HuH-7.5 (cell line): ENCODE data around the gene MAP4K3.
"Not testable (repeated sequence)": the region's sequence is repeated elsewhere in the genome, so short reads cannot be mapped to it uniquely, and the experiment has no call there.

Experiments
- DNase-seq: peaks from one replicate; pipeline ENCODE4 v3.0.0; 2011; ENCODE audit warnings: low spot score

Gene MAP4K3

DNA sequence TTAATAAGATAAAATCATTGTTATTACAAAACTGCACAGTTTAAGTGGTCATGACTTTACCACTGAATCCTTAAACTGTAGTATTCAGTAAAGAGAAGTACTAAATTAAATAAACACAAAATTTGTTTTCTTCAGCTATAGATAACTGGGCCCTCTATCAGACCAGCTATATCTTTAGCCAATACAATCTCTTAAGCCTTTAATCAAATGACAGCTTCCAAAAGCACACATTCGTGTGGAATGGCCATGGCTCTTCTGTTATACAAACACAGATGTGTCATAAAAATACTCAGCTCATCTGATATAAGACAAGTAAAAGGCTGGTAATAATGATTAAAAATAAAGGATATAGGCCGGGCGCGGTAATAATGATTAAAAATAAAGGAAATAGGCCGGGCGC is 135.7 kb downstream of the MAP4K3 start:
- DNase-seq = no peak

DNA sequence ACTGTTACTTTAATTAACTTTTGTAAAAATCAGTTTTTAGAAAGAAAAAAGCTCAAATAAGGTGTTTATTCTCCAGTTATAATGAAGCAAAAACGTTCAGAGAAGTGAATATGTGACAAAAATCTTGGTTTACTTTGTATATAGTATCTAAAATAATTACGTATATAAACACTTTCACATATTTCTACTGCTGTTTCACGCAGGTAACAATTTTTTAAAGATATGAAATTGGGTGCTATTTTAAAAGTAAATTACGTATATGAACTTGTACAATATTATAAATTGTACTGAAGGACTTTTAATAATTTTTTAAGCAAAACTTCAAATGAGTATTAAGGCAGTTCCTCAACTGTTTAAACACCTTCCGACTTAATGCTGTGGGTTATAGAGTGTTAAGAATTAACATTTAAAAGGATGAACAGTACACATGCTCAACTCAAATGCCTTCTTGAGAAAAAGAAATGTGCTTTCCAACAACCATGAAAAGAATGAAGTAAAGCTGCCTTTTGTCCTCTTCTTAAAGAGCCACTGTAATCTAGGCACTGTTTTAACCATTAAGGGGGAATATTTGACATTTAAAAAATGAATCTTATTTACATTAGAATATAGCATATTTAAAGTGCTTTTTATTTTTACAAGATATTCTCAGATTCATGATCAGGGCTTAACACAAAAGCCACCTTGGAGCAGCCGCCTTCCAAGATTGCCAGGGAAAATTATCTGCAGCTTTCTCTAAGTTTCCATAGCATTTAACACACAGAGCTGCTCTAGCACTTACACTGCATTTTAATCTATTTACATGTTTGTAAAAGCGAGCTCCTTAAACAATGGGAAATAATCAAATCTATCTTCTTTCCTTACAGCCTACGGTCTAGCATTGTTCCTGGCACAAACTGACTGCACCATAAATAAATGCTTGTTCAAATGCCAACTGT is 136.8 kb downstream of the MAP4K3 start:
- DNase-seq = no peak

GRCh38 chr2:39290433-39290832 is 146.7 kb downstream of the MAP4K3 start:
- DNase-seq = no peak

- no peak for DNase-seq
Observed at GRCh38 chr2:39289609-39290008, 147.5 kb downstream of the MAP4K3 start.

- DNase-seq = no peak
Observed at GRCh38 chr2:39283561-39283960, 153.5 kb downstream of the MAP4K3 start.

DNA sequence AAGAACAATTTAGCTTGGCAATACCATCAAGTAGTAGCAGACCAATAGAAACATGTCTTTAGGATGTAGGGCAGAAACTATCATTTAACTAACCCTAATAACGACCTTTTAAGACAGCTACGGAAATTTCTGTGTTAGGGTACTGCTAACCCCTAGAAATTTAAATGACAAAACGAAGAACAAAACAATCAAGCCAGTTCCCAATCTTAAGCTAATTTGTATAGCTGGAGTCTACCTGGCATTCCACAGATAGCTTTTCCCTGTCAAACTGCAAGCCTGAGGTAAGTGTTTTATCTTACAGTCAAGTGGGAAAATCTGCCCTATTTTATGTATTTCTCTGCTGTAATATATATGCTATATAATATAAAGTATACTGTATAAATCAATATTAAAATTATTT is 155.7 kb downstream of the MAP4K3 start:
- no peak for DNase-seq

DNA sequence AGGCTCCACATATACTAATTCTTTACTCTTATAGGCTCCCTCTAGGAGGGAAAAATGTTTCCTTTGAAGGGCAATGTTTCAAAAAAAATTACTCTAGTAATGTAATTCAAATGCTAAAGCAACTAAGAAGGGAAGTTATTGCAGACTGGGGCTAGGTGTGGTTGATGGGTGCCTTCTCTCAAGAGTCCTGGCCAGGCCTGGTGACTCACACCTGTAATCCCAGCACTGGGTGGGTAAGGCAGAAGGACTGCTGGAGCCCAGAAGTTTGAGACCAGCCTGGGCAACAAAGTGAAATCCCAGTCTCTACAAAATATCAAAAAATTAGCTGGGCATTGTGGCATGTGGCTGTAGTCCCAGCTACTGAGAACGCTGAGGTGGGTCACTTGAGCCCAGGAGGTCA is 162.1 kb downstream of the MAP4K3 start:
- DNase-seq = no peak

DNA sequence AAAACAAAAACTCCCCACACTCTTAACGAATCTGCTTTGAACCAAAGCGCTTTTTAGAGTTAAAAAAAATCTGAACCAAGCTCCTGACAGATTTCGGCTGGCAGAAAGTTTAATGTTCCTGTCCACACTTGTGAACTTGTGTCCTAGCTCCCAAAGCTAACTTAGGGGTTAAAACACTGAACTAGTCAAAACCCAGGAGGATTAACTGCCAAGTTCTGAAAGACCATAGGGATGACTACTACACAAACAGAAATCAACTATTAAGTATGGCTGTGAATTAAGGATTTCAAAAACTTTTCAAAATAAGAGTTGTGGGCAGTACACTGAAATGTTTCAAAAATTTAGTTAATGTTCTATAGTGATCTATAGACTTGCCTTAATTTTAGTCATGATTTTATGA is 167.1 kb downstream of the MAP4K3 start:
- no peak for DNase-seq

- no peak for DNase-seq
Observed at GRCh38 chr2:39266916-39267434, 170.1 kb downstream of the MAP4K3 start.

- DNase-seq = no peak
Observed at GRCh38 chr2:39266139-39266805, 170.8 kb downstream of the MAP4K3 start.

DNA sequence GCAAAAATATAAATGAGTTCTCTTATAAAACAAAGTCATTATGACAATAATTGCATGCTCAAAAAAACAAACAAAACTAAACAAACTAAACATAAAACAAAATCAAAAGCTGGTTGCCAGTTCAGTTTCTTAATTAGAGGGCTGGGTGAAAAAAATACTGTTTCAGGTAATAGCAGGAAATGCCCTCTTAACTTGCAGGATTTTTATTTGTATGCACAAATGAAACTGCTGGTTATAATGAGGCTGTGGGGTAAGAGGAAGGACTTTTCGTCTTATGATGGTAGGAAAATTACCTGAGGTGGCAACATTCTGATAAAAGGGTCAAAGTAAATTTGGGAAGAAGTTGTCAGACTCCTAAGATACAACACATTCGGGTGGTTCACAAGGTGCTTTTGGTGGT is 171.8 kb downstream of the MAP4K3 start:
- no peak for DNase-seq

- DNase-seq = no peak
Observed at GRCh38 chr2:39264733-39265132, 172.4 kb downstream of the MAP4K3 start.

DNA sequence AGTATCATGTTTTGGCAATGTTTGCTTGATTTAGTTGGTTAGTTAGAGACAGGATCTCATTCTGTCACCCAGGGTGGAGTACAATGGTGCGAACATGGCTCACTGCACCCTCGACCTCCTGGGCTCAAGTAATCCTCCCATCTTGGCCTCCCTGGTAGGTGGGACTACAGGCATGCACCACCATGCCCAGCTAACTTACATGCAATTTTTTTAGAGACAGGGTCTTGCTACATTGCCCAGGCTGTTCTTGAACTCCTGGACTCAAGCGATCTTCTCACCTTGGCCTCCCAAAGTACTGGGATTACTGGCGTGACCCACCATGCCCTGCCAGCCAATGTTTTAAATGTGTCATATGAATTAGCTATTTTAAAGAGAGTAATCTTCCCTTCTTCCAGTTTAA is 177.0 kb downstream of the MAP4K3 start:
- no peak for DNase-seq

- no peak for DNase-seq
Observed at GRCh38 chr2:39256040-39256439, 181.0 kb downstream of the MAP4K3 start.

DNA sequence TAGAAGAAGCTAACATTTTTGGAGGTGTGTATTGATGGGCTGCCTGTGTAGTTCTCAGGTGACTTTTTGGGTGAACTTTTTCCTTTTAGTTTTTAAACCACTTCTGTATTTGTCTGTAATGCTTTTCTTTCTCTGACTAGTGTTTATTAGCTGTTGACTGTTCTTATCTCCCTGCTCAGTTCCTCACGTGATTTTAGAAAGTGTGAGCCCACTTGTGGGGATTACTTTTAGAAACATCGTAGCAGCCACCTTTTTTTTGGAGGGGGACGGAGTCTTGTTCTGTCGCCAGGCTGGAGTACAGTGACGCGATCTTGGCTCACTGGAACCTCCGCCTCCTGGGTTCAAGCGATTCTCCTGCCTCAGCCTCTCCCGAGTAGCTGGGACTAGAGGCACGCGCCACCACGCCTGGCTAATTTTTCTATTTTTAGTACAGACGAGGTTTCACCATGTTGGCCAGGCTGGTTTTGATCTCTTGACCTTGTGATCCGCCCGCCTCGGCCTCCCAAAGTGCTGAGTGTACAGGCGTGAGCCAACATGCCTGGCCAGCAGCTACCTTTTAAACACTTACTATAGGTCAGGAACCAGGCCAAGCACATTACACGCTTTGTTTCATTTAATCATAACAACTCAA is 184.1 kb downstream of the MAP4K3 start:
- DNase-seq = no peak

DNA sequence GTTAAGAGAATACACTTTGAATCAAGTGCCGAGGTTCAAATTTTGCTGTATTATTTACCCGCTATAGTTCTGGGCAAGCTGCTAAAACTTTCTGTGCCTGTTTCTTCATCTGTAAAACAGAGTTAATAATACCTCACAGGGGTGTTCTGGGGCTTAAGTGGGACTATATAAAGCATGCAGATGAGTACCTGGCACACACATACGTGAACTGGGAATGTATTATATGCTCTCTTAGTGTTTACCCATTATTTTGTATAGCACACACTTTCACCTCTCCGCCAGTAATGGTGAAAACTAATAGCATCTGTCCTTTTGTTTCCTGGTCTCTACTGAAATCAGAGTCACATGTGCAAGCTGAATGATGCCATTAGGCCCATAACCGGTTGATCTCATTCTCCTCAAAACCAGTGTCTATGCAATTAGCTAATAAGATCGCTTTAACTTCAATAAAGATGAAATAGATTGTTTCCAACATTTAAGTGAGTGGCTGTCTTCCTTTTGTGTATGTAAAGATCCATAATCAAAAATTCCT is 189.5 kb downstream of the MAP4K3 start:
- no peak for DNase-seq

DNA sequence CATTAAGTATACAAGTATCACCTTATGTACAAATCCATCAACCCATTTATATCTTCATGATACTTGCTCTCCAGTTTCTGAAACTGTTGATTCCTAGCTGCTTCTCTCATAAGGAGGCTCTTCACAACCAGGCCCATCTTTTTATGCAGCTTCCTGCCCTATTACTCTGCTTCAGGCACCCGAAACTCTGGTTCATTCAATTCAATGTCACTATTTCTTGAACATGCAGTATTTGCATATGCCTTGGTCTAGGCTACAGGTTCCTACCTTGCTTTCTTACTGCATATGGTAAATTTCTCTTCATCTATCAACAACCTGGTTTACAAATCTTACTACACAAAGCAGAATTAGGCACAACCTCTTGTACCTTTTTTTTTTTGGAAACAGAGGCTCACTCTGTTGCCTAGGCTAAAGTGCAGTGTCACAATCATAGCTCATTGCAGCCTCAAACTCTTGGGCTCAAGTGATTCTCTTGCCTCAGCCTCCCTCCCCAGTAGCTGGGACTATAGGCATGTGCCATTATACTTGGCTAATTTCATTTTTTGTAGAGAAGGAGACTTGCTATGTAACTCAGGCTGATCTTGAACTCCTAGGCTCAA is 190.6 kb downstream of the MAP4K3 start:
- no peak for DNase-seq

DNA sequence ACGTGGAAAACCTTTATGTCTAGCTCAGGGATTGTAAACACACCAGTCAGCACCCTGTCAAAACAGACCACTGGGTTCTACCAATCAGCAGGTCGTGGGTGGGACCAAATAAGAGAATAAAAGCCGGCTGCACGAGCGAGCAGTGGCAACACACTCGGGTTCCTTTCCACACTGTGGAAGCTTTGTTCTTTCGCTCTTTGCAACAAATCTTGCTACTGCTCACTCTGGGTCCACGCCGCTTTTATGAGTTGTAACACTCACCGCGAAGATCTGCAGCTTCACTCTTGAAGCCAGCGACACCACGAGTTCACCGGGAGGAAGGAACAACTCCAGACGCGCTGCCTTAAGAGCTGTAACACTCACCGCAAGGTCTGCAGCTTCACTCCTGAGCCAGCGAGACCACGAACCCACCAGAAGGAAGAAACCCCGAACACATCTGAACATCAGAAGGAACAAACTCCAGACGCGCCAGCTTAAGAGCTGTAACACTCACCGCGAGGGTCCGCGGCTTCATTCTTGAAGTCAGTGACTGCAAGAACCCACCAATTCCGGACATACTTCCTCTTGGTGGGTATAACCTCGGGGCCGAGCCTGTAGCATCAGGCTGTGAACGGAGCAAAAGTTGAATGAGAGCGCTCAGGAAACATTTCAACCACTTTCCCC is 192.0 kb downstream of the MAP4K3 start:
- not testable (repeated sequence) for DNase-seq

- not testable (repeated sequence) for DNase-seq
Observed at GRCh38 chr2:39244241-39244862, 192.7 kb downstream of the MAP4K3 start.

DNA sequence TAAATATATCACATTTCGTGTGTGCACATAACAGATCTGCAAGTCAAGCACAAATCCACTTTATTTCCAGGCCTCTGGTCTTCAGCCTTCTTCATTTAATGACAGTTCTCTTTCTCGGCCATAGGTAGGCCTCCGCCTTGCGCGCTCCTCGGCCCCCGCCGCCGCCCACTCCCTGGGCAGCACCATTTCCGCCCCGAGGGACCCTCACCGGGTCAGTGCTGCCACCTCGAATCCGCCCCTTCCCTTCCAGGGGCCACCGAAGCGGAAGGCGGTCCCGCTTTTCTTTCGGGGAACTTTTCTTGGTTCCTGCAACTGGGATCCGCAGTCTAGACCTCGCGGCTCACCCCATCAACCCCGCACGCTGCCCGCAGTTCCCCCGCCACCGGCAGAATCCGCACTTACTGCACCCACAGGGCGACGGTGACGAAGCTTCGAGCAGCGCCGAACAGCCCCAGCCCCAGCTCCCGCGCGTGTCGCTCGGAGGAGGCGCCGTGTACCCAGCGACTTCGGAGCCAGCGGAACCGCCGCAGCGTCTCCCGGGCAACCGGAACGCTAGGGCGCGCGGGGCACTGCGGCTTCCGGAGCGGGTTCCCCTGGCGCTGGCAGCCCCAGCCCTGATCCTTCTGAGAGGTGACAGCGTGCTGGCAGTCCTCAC is 193.5 kb downstream of the MAP4K3 start, which contains the start of gene CDKL4:
CDKL4 (minus strand) TSS at position 502 of the 655 bp plus-strand sequence.
- no peak for DNase-seq
